Glutamatergic neuron (in vitro differentiated cells): ENCODE data around the gene MACROD2. TPM values are rescaled to one million over a fixed set of nuclear protein-coding genes. Genes with fewer than 3 reads are reported as not detected.

ENCODE experiments used
- DNase-seq: peaks from one replicate; pipeline ENCODE4 v3.0.0; 2022
- H3K27ac Mint-ChIP-seq: one replicate; pipeline ENCODE4 v1.8.0; 2020; ENCODE audit warnings: mild to moderate bottlenecking, mixed read lengths, inconsistent platforms; ENCODE audit not compliant: unreplicated experiment
- H3K27me3 Mint-ChIP-seq: one replicate; pipeline ENCODE4 v1.8.0; 2020; ENCODE audit warnings: mild to moderate bottlenecking, moderate library complexity, mixed read lengths, inconsistent platforms; ENCODE audit not compliant: unreplicated experiment
- H3K36me3 Mint-ChIP-seq: one replicate; pipeline ENCODE4 v1.8.0; 2020; ENCODE audit warnings: mild to moderate bottlenecking, mixed read lengths, inconsistent platforms; ENCODE audit not compliant: unreplicated experiment
- H3K4me1 Mint-ChIP-seq: one replicate; pipeline ENCODE4 v1.8.0; 2020; ENCODE audit warnings: mild to moderate bottlenecking, low read depth, mixed read lengths, inconsistent platforms; ENCODE audit not compliant: unreplicated experiment
- H3K4me3 Mint-ChIP-seq: one replicate; pipeline ENCODE4 v1.8.0; 2020; ENCODE audit warnings: mild to moderate bottlenecking, mixed read lengths, inconsistent platforms; ENCODE audit not compliant: unreplicated experiment
- H3K9me3 Mint-ChIP-seq: one replicate; pipeline ENCODE4 v1.8.0; 2020; ENCODE audit warnings: mild to moderate bottlenecking, moderate library complexity, mixed read lengths, inconsistent platforms; ENCODE audit not compliant: unreplicated experiment
- CTCF ChIP-seq: fragments of 200-600 bp; sonication (generic); IDR thresholded peaks from one replicate; pipeline ENCODE4 v1.5.0; 2021; ENCODE audit not compliant: partially characterized antibody, unreplicated experiment
- total RNA-seq: library from RNA; stranded (reverse); fragmentation: NEBNext Ultra II Directional; extraction: Animal tissue kit (Norgen Biotek cat#: 25700); gene quantifications from one replicate; pipeline ENCODE4 v1.2.1, GENCODE V29; 2021; ENCODE audit not compliant: unreplicated experiment

MACROD2 gene
- total RNA-seq, 1 donor from 2014 or later, result 8.7 TPM

- no peak overlapping the region for H3K27ac Mint-ChIP-seq
- no peak for DNase-seq
- no peaks in the 10 kb centered on the region for H3K9me3 Mint-ChIP-seq
- peaks cover 15% of the 10 kb centered on the region for H3K4me1 Mint-ChIP-seq
- H3K27me3 Mint-ChIP-seq, result no peaks in the 10 kb centered on the region
- no peak for TF ChIP-seq CTCF
- H3K36me3 Mint-ChIP-seq, result no peaks in the 10 kb centered on the region
- H3K4me3 Mint-ChIP-seq, result no peak overlapping the region
These were observed 406.3 kb downstream of the MACROD2 start for GRCh38 chr20:14401479-14402138.

GRCh38 chr20:14404515-14404914 lies 409.2 kb downstream of the MACROD2 start:
- TF ChIP-seq CTCF, result no peak
- Mint-ChIP-seq H3K4me3 (no peak overlapping the region), H3K27ac (no peak overlapping the region), H3K27me3 (no peaks in the 10 kb centered on the region), H3K4me1 (peaks cover 18% of the 10 kb centered on the region), H3K9me3 (no peaks in the 10 kb centered on the region), H3K36me3 (no peaks in the 10 kb centered on the region)
- no peak for DNase-seq

- Mint-ChIP-seq H3K36me3 (no peaks in the 10 kb centered on the region), H3K4me3 (no peak overlapping the region), H3K27me3 (no peaks in the 10 kb centered on the region), H3K4me1 (peaks cover 12% of the 10 kb centered on the region), H3K27ac (no peak overlapping the region), H3K9me3 (no peaks in the 10 kb centered on the region)
- TF ChIP-seq CTCF, result no peak
- no peak for DNase-seq
These were observed 411.2 kb downstream of the MACROD2 start for GRCh38 chr20:14406495-14406894.

GRCh38 chr20:14407336-14407735 lies 412.0 kb downstream of the MACROD2 start:
- no peak for DNase-seq
- H3K27ac Mint-ChIP-seq, result no peak overlapping the region
- H3K27me3 Mint-ChIP-seq, result no peaks in the 10 kb centered on the region
- no peaks in the 10 kb centered on the region for H3K9me3 Mint-ChIP-seq
- no peak overlapping the region for H3K4me3 Mint-ChIP-seq
- no peaks in the 10 kb centered on the region for H3K36me3 Mint-ChIP-seq
- peaks cover 14% of the 10 kb centered on the region for H3K4me1 Mint-ChIP-seq
- TF ChIP-seq CTCF, result no peak

- Mint-ChIP-seq H3K9me3 (no peaks in the 10 kb centered on the region), H3K4me1 (peaks cover 21% of the 10 kb centered on the region), H3K4me3 (no peak overlapping the region), H3K27me3 (no peaks in the 10 kb centered on the region), H3K36me3 (no peaks in the 10 kb centered on the region), H3K27ac (no peak overlapping the region)
- no peak for DNase-seq
- TF ChIP-seq CTCF, result no peak
These were observed 415.7 kb downstream of the MACROD2 start for GRCh38 chr20:14410869-14411555.
